AG04449 (cell line): ENCODE measurements around the gene USP32.
"Not testable (repeated sequence)": the region's sequence is repeated elsewhere in the genome, so short reads cannot be mapped to it uniquely, and the experiment has no call there.

Experiments used
- CTCF ChIA-PET: fragments of 350-600 bp; formaldehyde crosslinking; extraction: SDS; loops from one replicate; lab custom pipeline; 2021; ENCODE audit warnings: antibody characterized with exemption; lab: Yijun Ruan, JAX
- POLR2A ChIA-PET: fragments of 400-600, 350-600 bp; formaldehyde crosslinking; extraction: SDS; loops from one replicate; lab custom pipeline; 2020; ENCODE audit warnings: antibody characterized with exemption, inconsistent platforms; lab: Yijun Ruan, JAX
- DNase-seq: peaks from one replicate; pipeline ENCODE4 v3.0.0-alpha.2; 2010; ENCODE audit warnings: low read depth, low spot score
- H3K4me3 ChIP-seq: 2 replicates; pipeline ENCODE4 v1.5.1; 2011; ENCODE audit warnings: low read depth, mild to moderate bottlenecking, control low read depth, low read length
- TF ChIP-seq, protein P1 (sequence below): IDR thresholded peaks from one replicate; pipeline ENCODE4 v1.5.1; 2011; ENCODE audit warnings: mild to moderate bottlenecking, moderate library complexity, low read length, control low read depth, inconsistent platforms; ENCODE audit not compliant: insufficient read depth; ENCODE audit errors: missing control alignments

Gene USP32

DNA sequence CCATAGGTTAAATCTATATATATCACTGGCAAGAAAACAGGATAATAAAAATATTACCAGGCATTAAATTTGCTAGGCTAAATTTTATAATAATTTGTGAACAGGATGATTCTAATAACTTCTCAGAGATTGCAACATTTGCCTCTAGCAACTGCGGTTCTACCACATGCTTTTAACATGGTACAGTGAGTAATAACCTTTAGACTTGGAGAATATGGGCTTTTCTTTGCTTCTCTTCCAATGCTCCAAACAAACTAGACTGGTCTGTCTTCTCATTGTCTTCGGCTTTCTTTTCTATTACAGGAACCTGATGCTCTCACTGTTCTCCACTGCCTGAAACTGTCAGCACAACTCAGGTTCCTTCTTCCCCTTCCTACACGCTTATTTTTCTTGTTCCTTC, 161.6 kb downstream of the USP32 start:
- TF ChIP-seq, protein P1, sequence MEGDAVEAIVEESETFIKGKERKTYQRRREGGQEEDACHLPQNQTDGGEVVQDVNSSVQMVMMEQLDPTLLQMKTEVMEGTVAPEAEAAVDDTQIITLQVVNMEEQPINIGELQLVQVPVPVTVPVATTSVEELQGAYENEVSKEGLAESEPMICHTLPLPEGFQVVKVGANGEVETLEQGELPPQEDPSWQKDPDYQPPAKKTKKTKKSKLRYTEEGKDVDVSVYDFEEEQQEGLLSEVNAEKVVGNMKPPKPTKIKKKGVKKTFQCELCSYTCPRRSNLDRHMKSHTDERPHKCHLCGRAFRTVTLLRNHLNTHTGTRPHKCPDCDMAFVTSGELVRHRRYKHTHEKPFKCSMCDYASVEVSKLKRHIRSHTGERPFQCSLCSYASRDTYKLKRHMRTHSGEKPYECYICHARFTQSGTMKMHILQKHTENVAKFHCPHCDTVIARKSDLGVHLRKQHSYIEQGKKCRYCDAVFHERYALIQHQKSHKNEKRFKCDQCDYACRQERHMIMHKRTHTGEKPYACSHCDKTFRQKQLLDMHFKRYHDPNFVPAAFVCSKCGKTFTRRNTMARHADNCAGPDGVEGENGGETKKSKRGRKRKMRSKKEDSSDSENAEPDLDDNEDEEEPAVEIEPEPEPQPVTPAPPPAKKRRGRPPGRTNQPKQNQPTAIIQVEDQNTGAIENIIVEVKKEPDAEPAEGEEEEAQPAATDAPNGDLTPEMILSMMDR, result no peak
- POLR2A ChIA-PET, result no interaction called here
- CTCF ChIA-PET, result interaction anchor here (1.0 to 4.5 kb wide), 15 partner anchors 8 to 224 kb away, joined by 3 to 31 read pairs (median 5); no protein-coding TSS in a partner anchor
- no peak for DNase-seq
- no peak overlapping the region for H3K4me3 ChIP-seq

DNA sequence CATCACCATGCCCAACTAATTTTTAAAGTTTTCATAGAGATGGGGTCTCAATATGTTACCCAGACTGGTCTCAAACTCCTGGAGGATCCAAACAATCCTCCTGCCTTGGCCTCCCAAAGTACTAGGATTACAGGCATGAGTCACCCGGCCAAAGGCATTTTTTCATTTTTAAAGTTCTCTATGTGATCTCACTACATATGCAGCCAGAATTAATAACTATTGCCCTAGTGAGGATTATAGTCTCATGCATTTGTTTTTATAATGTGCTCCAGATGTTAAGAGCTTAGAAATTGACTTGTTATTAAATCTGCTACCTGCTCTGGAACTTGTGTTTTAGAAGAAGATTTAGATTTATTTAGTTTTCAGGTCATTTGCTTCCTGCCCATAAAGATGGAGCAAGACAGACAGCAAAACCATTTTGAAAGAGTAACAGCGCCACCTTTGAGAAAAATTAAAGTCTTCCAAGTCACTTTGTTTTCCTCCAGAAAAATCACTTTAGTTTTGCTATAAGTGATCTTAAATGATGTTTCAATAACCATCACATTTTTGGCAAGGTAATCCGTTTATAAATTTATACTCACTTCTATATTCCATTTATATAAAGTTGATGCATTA, 162.6 kb downstream of the USP32 start:
- TF ChIP-seq, protein P1, result no peak
- DNase-seq, result no peak
- ChIA-PET POLR2A (no interaction called here), CTCF (interaction anchor here (4.5 kb wide), 1 partner anchor 87 kb away, joined by 31 read pairs; no protein-coding TSS in a partner anchor)
- no peak overlapping the region for H3K4me3 ChIP-seq

DNA sequence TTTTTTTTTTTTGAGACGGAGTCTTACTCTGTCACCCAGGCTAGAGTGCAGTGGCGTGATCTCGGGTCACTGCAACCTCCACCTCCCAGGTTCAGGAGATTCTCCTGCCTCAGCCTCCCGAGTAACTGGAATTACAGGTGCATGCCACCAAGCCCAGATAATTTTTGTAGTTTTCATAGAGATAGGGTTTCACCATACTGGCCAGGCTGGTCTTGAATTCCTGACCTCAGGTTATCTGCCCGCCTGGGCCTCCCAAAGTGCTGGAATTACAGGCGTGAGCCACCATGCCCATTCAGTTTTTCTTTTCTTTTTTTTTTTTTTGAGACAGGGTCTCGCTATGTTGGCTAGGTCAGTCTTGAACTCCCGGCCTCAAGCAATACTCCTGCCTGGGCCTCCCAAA, 164.7 kb downstream of the USP32 start:
- CTCF ChIA-PET, H3K4me3 ChIP-seq, DNase-seq, POLR2A ChIA-PET: not testable (repeated sequence)

DNA sequence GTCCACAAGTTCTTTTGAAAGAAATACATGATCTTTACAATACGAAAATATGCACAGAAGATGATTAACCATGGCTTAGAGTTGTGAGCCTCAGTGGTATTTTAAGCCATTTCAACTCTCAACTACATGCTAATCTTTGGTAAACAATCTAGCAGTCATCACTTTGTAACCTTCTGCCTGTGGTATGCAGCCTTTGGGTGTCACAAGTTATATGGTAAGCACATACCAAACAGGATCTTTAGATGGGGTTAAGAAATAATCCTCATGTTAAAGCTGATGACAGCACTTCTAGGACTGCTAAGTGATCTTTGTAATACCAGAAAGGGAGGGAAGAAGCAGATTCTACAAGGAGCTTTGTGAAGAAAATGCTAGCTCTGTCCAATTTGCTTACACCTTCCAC, 167.9 kb downstream of the USP32 start:
- POLR2A ChIA-PET, result no interaction called here
- CTCF ChIA-PET, result interaction anchor here (1.3 to 3.8 kb wide), 3 partner anchors 8 to 417 kb away, joined by 3 to 19 read pairs (median 3); no protein-coding TSS in a partner anchor
- TF ChIP-seq, protein P1, result no peak
- no peak overlapping the region for H3K4me3 ChIP-seq
- DNase-seq, result no peak

DNA sequence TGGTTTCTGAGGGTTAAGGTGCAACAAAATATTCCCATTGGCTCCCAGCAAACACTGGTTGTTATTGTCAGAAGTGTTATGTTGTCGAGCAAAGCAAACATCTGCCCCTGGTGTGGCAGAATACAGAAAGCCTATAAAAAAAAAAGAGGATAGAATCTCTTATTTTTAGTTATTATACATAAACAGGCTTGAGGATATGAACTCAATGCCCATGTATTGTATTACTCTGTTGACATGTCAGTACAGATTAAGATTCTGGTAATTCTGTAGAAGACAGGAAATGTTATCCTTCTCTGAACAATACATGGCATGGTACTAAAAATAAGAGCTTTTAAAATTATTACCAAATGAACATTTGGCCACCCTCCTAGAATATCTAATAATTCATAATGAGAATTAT, 168.5 kb downstream of the USP32 start:
- TF ChIP-seq, protein P1, result no peak
- ChIA-PET CTCF (interaction anchor here (1.5 to 3.8 kb wide), 2 partner anchors 8 to 418 kb away, joined by 3 to 19 read pairs; no protein-coding TSS in a partner anchor), POLR2A (no interaction called here)
- H3K4me3 ChIP-seq, result no peak overlapping the region
- no peak for DNase-seq

DNA sequence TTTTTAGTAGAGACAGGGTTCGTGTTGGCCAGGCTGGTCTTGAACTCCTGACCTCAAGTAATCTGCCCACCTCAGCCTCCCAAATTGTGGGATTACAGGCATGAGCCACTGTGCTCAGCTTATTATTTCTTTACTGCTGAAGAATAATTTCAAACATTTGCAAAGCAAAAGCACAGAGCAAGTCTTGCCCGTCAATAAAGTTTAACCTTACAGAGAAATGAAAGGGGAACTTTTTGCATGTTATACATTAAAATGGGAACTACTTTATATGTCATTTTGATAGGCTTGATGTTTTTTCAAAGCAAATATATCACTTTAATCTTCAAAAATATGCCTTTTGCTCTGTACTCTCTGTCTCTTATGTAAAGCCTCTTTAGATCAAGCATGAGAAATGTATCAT, 173.2 kb downstream of the USP32 start:
- CTCF ChIA-PET, POLR2A ChIA-PET, DNase-seq, H3K4me3 ChIP-seq: not testable (repeated sequence)

DNA sequence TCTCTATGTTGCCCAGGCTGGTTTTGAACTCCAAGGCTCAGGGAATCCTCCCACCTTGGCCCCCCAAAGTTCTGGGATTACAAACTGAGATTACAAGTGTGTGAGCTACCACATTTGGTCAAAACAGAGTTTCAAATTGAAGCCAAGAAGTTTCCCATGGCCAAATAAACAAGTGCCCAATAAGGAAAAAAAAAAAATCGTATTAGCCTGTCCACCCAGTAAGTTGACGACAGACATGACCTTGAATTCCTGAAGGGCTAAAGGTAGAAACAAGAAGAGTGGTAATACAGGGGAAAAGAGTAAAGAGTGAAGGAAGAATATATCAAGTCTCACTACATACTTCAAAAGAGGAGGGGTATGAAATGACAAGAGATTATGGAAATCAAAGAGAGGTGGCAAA, 176.0 kb downstream of the USP32 start:
- POLR2A ChIA-PET, CTCF ChIA-PET, DNase-seq, H3K4me3 ChIP-seq: not testable (repeated sequence)

DNA sequence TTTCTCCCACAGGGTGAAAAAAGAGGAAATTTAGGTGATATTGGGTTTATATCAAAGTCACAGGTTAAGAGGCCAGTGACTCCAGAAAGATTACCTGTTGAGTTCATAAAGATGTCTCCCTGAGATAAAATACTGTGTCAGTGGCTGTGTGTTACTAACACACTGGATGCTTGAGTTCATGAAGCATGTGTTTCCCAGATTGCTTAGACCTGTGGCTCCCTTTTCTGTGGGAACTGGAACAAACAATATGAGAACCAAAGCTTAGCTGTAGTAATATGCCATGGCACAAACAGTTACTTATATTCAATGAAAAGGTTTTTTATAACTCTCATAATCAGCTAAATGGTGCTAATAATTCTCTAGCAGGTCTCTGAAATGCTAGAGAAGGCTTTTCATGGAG, 180.7 kb downstream of the USP32 start:
- POLR2A ChIA-PET, CTCF ChIA-PET, DNase-seq: not testable (repeated sequence)

DNA sequence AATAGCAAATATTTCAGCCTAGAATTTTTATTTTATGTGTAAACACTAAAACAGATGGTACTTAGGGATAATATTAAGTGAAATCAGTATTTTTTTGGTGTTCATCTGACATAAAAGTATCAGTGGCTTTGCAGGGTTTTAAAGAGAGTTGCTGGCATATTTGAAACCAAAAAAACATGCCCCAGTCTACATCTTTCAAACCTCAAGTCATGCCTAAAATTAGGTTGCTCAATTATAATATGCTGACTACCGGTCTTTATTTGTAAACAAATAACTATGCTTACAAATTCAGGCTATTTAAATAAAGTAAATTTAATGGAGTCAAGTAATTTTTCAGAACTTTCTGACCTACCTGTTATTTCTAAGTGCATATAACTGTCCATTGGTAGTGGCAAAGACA, 183.6 kb downstream of the USP32 start:
- POLR2A ChIA-PET, CTCF ChIA-PET, DNase-seq, H3K4me3 ChIP-seq: not testable (repeated sequence)

More for the DNA sequence above, 180.7 kb downstream of the USP32 start:
- not testable (repeated sequence) for H3K4me3 ChIP-seq

DNA sequence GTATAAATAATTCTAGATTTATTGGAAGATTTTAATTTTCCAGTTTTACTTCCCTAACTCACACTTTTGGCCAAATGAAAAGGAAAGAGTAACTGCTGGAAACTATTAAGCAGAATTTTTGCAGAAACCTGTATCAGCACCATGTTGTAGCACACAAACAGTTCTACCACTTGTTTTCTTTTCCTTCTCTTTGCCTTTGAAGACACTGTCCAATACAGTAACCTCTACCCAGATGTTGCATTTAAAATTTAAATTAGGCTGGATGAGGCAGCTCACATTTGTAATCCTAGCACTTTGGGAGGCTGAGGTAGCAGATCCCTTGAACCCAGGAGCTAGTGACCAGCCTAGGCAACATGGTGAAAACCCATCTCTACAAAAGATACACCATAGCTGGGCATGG, 186.2 kb downstream of the USP32 start:
- CTCF ChIA-PET, DNase-seq, H3K4me3 ChIP-seq, POLR2A ChIA-PET: not testable (repeated sequence)

DNA sequence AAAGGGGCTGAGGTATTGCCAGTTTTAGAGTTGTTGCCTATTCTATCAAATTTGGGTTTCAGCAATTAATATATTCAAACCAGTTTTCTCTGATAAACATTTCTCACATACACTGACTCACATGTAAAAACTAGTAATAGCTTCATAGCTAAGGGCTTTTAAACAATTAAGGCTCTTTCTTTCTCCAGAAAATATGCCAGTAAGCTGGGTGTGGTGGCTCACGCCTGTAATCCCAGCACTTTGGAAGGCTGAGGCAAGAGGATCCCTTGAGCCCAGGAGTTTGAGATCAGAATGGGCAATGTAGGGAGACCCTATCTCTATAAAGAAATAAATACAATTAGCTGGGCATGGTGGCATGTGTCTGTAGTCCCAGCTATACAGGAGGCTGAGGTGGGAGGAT, 193.3 kb downstream of the USP32 start:
- CTCF ChIA-PET, result interaction anchor here (0.6 to 1.3 kb wide), 3 partner anchors 33 to 222 kb away, joined by 3 to 4 read pairs (median 3); no protein-coding TSS in a partner anchor
- POLR2A ChIA-PET, result not testable (repeated sequence)

DNA sequence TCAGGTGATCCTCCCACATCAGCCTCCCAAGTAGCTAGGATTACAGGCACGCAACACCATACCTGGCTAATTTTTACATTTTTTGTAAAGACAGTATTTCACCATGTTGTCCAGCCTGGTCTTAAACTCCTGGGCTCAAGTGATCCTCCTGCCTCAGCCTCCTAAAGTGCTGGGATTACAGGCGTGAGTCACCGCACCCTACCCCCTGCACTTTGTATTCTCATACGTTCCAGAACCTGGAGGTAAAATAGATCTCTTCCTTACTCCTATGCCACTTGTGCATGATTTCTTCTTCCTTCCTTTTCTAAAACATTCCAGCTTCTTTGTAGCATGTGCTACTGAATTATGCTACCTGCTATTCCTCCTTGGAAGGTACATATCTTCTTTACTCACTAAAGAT, 197.8 kb downstream of the USP32 start:
- POLR2A ChIA-PET, DNase-seq, H3K4me3 ChIP-seq: not testable (repeated sequence)
- CTCF ChIA-PET, result interaction anchor here (1.8 kb wide), 1 partner anchor 37 kb away, joined by 6 read pairs; no protein-coding TSS in a partner anchor

More for the DNA sequence above, 193.3 kb downstream of the USP32 start:
- not testable (repeated sequence) for DNase-seq, H3K4me3 ChIP-seq
